Mucosa of descending colon (tissue), 3 donors: ENCODE data around the gene RNF41. TPM values are rescaled to one million over a fixed set of nuclear protein-coding genes. Genes with fewer than 3 reads are reported as not detected.

ENCODE experiments used
- ATAC-seq: fragments of 200-7000 bp; cut with Tn5 transposase; one replicate; pipeline ENCODE4 v1.9.1; 2020; ENCODE audit warnings: mild to moderate bottlenecking, moderate library complexity
- DNase-seq, 3 donors: peaks; one replicate each; pipeline ENCODE4 v3.0.0-alpha.2; 2020
- H3K36me3 ChIP-seq: fragments of 200-600 bp; one replicate; pipeline ENCODE4 v1.8.0; 2021; ENCODE audit warnings: low read depth, mild to moderate bottlenecking
- H3K4me1 ChIP-seq: fragments of 200-600 bp; one replicate; pipeline ENCODE4 v1.8.0; 2021; ENCODE audit warnings: low read depth, mild to moderate bottlenecking
- H3K4me3 ChIP-seq: fragments of 200-600 bp; one replicate; pipeline ENCODE4 v1.8.0; 2021; ENCODE audit warnings: mild to moderate bottlenecking
- H3K9me3 ChIP-seq: fragments of 200-600 bp; one replicate; pipeline ENCODE4 v1.8.0; 2021; ENCODE audit warnings: mild to moderate bottlenecking
- CTCF ChIP-seq: fragments of 200-600 bp; IDR thresholded peaks from one replicate; pipeline ENCODE4 v1.8.0; 2022; ENCODE audit warnings: antibody characterized with exemption, mild to moderate bottlenecking
- intact Hi-C, 2 donors: fragments of 100-400 bp; cut with DNase I in 1 of 2; cut with micrococcal nuclease in 1 of 2; formaldehyde crosslinking; loops; one replicate each; pipeline versions ENCODE4 v1.11.0 to v1.11.1; 2022; cut with DNase I, micrococcal nuclease
- total RNA-seq, 3 donors: library from RNA; stranded (reverse); fragmentation: NEBNext Ultra II Directional in 2 of 3; extraction: Animal tissue kit (Norgen Biotek cat#: 25700) in 2 of 3; gene quantifications; one replicate each; pipeline versions ENCODE4 v1.2.1 to v1.2.4, GENCODE V29; 2021 to 2023
- donor health status: DM: no; HTN: no; CAD: no; lungs with moderate emphysema.
- donor health status: DM: no; HTN: no; CAD: no.
- donor health status: DM: no; HTN: yes; CAD: no.

The RNF41 gene
- total RNA-seq, 3 donors from 2014 or later = 30.4 to 51.5 (median 32.1) TPM

- H3K36me3 ChIP-seq = no peaks in the 10 kb centered on the region
- intact Hi-C loops = loop anchor here in 1 of 2 donors (10.0 kb wide), 1 partner anchor 65 kb away; the partner anchor contains the start of gene ESYT1
- H3K9me3 ChIP-seq = no peaks in the 10 kb centered on the region
- peak overlapping the region; percentile 31 for H3K4me3 ChIP-seq
- ATAC-seq (peak; percentile 64), DNase-seq (peak; percentile 85 to 93 (median 87))
- TF ChIP-seq CTCF = no peak
- peaks cover 21% of the 10 kb centered on the region for H3K4me1 ChIP-seq
These were observed 31.6 kb downstream of the RNF41 start for GRCh38 chr12:56189918-56190694.

- DNase-seq (peak; percentile 93 to 96 (median 94)), ATAC-seq (peak; percentile 93)
- Histone ChIP-seq H3K4me1 (peaks cover 21% of the 10 kb centered on the region), H3K36me3 (no peaks in the 10 kb centered on the region), H3K4me3 (peak within 1 kb of the TSS; percentile 65), H3K9me3 (no peaks in the 10 kb centered on the region)
- TF ChIP-seq CTCF = peak; percentile 83
- intact Hi-C loops = loop anchor here in 1 of 2 donors (10.0 kb wide), 1 partner anchor 65 kb away; the partner anchor contains the start of gene ESYT1
These were observed 32.4 kb downstream of the RNF41 start, which contains the start of gene SMARCC2 for GRCh38 chr12:56189099-56189917. TSS of gene SMARCC2 (minus strand) at chr12:56189483. CDS start at chr12:56189461, 22 bp downstream.

DNA sequence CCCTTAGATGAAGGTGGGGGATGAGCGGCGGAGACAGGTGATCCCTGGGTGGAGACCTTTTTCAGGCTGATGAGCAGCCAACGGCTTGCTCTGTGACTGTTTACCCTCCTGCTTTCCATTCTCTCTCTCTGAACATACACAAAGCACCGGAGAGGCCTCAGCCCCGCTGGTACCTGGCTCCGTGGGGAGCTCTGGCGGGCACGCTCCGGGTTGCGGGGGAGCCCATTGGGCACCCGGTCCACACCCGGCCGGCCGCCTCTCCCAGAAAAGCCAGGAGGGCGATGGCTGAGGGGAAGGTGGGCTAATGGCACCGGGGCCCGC is 33.0 kb downstream of the RNF41 start:
- ATAC-seq = peak; percentile 15
- intact Hi-C loops = loop anchor here in 1 of 2 donors (10.0 kb wide), 1 partner anchor 64 kb away; the partner anchor contains the start of gene ESYT1

DNA sequence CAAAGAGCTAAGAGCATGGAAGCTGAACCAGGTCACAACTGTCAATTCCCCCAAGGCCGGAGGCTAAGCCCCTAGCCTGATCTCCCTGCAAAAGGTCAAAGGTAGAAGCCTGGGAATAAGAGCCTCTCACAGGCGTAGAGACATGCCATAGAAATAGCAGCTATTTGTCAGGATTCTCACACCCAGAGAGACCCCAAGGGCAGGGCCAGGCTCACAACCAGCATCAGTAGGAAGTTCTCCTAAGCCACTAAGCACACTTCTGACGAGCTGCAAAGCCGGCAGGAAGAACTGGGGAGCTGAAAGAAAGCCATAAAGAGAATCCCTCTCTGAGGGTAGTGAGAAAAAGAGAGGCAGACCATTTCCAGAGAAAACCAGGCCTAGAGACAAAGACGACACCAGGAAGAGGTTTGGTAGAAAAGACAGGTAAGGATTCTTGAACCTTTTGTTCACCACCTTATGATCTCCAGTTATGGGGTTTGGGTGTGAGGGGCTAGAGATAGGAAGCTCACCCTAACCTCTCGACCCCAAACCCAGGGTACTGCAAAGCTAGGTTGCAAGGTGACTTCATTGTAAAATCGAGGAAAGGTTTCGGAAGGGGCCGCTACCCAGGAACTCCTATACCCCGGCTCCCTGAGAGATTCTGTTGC is 33.5 kb downstream of the RNF41 start:
- peaks cover 21% of the 10 kb centered on the region for H3K4me1 ChIP-seq
- DNase-seq = no peak

More for the DNA sequence above, 33.0 kb downstream of the RNF41 start:
- no peaks in the 10 kb centered on the region for H3K9me3 ChIP-seq
- H3K36me3 ChIP-seq = no peaks in the 10 kb centered on the region
- no peak for TF ChIP-seq CTCF
- peaks cover 21% of the 10 kb centered on the region for H3K4me1 ChIP-seq
- no peak for DNase-seq
- peak overlapping the region; percentile 65 for H3K4me3 ChIP-seq

More for the DNA sequence above, 33.5 kb downstream of the RNF41 start:
- H3K9me3 ChIP-seq = no peaks in the 10 kb centered on the region
- intact Hi-C loops = loop anchor here in 1 of 2 donors (10.0 kb wide), 1 partner anchor 63 kb away; the partner anchor contains the start of gene ESYT1
- H3K4me3 ChIP-seq = peak overlapping the region; percentile 65
- no peaks in the 10 kb centered on the region for H3K36me3 ChIP-seq
- ATAC-seq = no peak
- TF ChIP-seq CTCF = no peak
